Activated CD4-positive, alpha-beta T cell treated with anti-CD3 and anti-CD28 coated beads, Interleukin-2, amount 50 U/mL, for 1 hour (primary cell): Measurements from ENCODE around the gene FAM118B.

Source experiments
- DNase-seq: peaks from one replicate; pipeline ENCODE4 v3.0.0-alpha.2; 2020

FAM118B gene

GRCh38 chr11:126211236-126212088 is at the start of gene FAM118B, which contains the start of gene RPUSD4:
Gene FAM118B, plus strand, starts transcription at chr11:126211782. Its CDS starts 23,220 bp downstream, at chr11:126235002.
Gene RPUSD4, minus strand, starts transcription at chr11:126211650. Its CDS starts 12 bp downstream, at chr11:126211638.
- peak; percentile 99 for DNase-seq

GRCh38 chr11:126162306-126163030 is 49.1 kb upstream of the FAM118B start:
- no peak for DNase-seq

GRCh38 chr11:126163074-126163700 is 48.4 kb upstream of the FAM118B start:
- no peak for DNase-seq

- DNase-seq: no peak
Observed at GRCh38 chr11:126163779-126164178, 47.8 kb upstream of the FAM118B start.

GRCh38 chr11:126164781-126165180 is 46.8 kb upstream of the FAM118B start:
- DNase-seq: no peak

GRCh38 chr11:126165311-126165720 is 46.3 kb upstream of the FAM118B start:
- no peak for DNase-seq

- no peak for DNase-seq
Observed at GRCh38 chr11:126165757-126166156, 45.8 kb upstream of the FAM118B start.

- no peak for DNase-seq
Observed at GRCh38 chr11:126166413-126166812, 45.2 kb upstream of the FAM118B start.

GRCh38 chr11:126167488-126167887 is 44.1 kb upstream of the FAM118B start:
- no peak for DNase-seq

GRCh38 chr11:126169291-126169690 is 42.3 kb upstream of the FAM118B start:
- no peak for DNase-seq

- no peak for DNase-seq
Observed at GRCh38 chr11:126172596-126173038, 39.0 kb upstream of the FAM118B start.

- DNase-seq: no peak
Observed at GRCh38 chr11:126173257-126173656, 38.3 kb upstream of the FAM118B start.

- DNase-seq: no peak
Observed at GRCh38 chr11:126174816-126175215, 36.8 kb upstream of the FAM118B start.

GRCh38 chr11:126175393-126175792 is 36.2 kb upstream of the FAM118B start:
- no peak for DNase-seq

- no peak for DNase-seq
Observed at GRCh38 chr11:126176853-126177470, 34.6 kb upstream of the FAM118B start.

- no peak for DNase-seq
Observed at GRCh38 chr11:126181939-126182730, 29.4 kb upstream of the FAM118B start.

GRCh38 chr11:126182787-126183445 is 28.7 kb upstream of the FAM118B start:
- DNase-seq: no peak

- no peak for DNase-seq
Observed at GRCh38 chr11:126185259-126186024, 26.1 kb upstream of the FAM118B start.

GRCh38 chr11:126186025-126186698 is 25.4 kb upstream of the FAM118B start:
- DNase-seq: no peak
